ENCODE results near the gene ATF7. TPM values are rescaled to one million over a fixed set of nuclear protein-coding genes. Genes with fewer than 3 reads are reported as not detected.

ATF7 gene
- total and polyA plus RNA-seq, 2 donors (not counting 1 experiment from before 2014, with no cell fraction given), result 15.7 to 42.2 TPM

DNA sequence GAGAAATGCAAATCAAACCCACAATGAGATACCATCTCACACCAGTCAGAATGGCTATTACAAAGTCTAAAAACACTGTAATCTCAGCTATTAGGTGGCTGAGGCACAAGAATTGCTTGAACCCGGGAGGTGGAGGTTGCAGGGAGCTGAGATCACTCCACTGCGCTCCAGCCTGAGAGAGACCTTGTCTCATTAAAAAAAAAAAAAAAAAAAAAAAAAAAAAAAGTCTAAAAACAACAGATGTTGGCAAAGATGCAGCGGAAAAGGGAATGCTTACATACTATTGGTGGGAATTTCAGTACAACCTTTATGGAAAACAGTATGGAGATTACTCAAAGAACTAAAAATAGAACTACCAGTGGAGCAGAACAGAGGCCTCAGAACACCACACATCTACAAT lies 19.0 kb upstream of the ATF7 start:
- no CpG with 5 or more reads among the region's 3 CpGs for WGBS (ENCODE audit: insufficient coverage)
- Mint-ChIP-seq H3K9me3 (ENCODE audit: insufficient read depth) (peaks cover 3% of the 10 kb centered on the region), H3K4me1 (no peaks in the 10 kb centered on the region), H3K27me3 (no peaks in the 10 kb centered on the region), H3K27ac (no peak overlapping the region), H3K4me3 (no peak overlapping the region)
- no peak overlapping the region for H3K4me3 ChIP-seq (ENCODE audit: control extremely low read depth in 1 of 5, extremely low read depth in 1 of 5, insufficient read depth in 1 of 5, low read depth in 2 of 5, low read length in 4 of 5)
- TF ChIP-seq, protein P1, sequence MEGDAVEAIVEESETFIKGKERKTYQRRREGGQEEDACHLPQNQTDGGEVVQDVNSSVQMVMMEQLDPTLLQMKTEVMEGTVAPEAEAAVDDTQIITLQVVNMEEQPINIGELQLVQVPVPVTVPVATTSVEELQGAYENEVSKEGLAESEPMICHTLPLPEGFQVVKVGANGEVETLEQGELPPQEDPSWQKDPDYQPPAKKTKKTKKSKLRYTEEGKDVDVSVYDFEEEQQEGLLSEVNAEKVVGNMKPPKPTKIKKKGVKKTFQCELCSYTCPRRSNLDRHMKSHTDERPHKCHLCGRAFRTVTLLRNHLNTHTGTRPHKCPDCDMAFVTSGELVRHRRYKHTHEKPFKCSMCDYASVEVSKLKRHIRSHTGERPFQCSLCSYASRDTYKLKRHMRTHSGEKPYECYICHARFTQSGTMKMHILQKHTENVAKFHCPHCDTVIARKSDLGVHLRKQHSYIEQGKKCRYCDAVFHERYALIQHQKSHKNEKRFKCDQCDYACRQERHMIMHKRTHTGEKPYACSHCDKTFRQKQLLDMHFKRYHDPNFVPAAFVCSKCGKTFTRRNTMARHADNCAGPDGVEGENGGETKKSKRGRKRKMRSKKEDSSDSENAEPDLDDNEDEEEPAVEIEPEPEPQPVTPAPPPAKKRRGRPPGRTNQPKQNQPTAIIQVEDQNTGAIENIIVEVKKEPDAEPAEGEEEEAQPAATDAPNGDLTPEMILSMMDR (IDR thresholded peaks at IDR 0.05), result no peak
- no peak for TF ChIP-seq EZH2 (IDR thresholded peaks at IDR 0.05; ENCODE audit: borderline replicate concordance, insufficient read depth, low read depth, low read length, poor library complexity, severe bottlenecking)
- ChIA-PET POLR2A (no interaction called here), CTCF (interaction anchor here (0.6 kb wide), 1 partner anchor 36 kb away, joined by 5 read pairs; no protein-coding TSS in a partner anchor)
- ATAC-seq (ENCODE audit: low read depth), result no peak
- H3K27ac ChIP-seq (ENCODE audit: low read length in 2 of 2), result no peak overlapping the region
- no peak overlapping the region for H3K4me2 ChIP-seq (replicated peaks; ENCODE audit: low read depth, low read length, poor library complexity, severe bottlenecking)
- intact Hi-C loops (cut with micrococcal nuclease), result no loop called here
- DNase-seq, result no peak
- H3K36me3 ChIP-seq (replicated peaks in 1 of 2; ENCODE audit: control extremely low read depth in 1 of 2, control insufficient read depth in 1 of 2, extremely low read depth in 1 of 2, insufficient read depth in 2 of 2, low read length in 1 of 2), result no peaks in the 10 kb centered on the region
- H3K9ac ChIP-seq (ENCODE audit: low read length), result no peak overlapping the region
- H2AFZ ChIP-seq (ENCODE audit: insufficient read depth, low read depth, low read length, poor library complexity, severe bottlenecking), result no peak overlapping the region
- H4K20me1 ChIP-seq (ENCODE audit: control insufficient read depth, insufficient read depth, low read length, poor library complexity, severe bottlenecking), result no peaks in the 10 kb centered on the region
- H3K9me3 ChIP-seq (ENCODE audit: control extremely low read depth in 1 of 3, control insufficient read depth in 2 of 3, insufficient read depth in 1 of 3, low read length in 2 of 3), result no peaks in the 10 kb centered on the region
- H3K4me1 ChIP-seq (ENCODE audit: control insufficient read depth in 2 of 2, insufficient read depth in 2 of 2, low read length in 2 of 2), result no peaks in the 10 kb centered on the region
- H3K27me3 ChIP-seq (replicated peaks in 1 of 4; ENCODE audit: control extremely low read depth in 1 of 4, control insufficient read depth in 3 of 4, insufficient read depth in 4 of 4, low read length in 3 of 4), result no peaks in the 10 kb centered on the region
- no peaks in the 10 kb centered on the region for H3K79me2 ChIP-seq (ENCODE audit: control insufficient read depth, insufficient read depth, low read length)

DNA sequence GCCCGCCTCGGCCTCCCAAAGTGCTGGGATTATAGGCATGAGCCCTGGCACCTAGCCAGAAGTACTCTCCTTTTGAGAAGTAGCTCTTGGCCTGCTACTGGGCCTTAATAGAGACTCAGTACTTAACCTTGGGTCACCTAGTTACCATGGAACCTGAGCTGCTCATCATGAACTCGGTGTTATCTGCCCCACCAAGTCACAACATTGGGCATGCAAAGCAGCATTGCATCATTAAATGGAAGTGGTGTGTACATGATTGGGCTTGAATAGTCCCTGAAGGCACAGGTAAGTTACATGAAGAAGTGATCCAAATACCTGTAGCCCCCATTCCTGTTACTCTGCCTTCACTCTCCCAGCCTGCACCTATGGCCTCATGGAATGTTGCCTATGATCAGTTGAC lies 18.0 kb upstream of the ATF7 start:
- no peak overlapping the region for H3K4me3 ChIP-seq (ENCODE audit: control extremely low read depth in 1 of 5, extremely low read depth in 1 of 5, insufficient read depth in 1 of 5, low read depth in 2 of 5, low read length in 4 of 5)
- no peak overlapping the region for H3K27ac ChIP-seq (ENCODE audit: low read length in 2 of 2)
- H3K9ac ChIP-seq (ENCODE audit: low read length), result no peak overlapping the region
- H3K79me2 ChIP-seq (ENCODE audit: control insufficient read depth, insufficient read depth, low read length), result no peaks in the 10 kb centered on the region
- no peaks in the 10 kb centered on the region for H3K36me3 ChIP-seq (replicated peaks in 1 of 2; ENCODE audit: control extremely low read depth in 1 of 2, control insufficient read depth in 1 of 2, extremely low read depth in 1 of 2, insufficient read depth in 2 of 2, low read length in 1 of 2)
- WGBS (ENCODE audit: insufficient coverage), result 90% methylated on average over 2 of the region's 3 CpGs
- H4K20me1 ChIP-seq (ENCODE audit: control insufficient read depth, insufficient read depth, low read length, poor library complexity, severe bottlenecking), result no peaks in the 10 kb centered on the region
- Mint-ChIP-seq H3K4me3 (no peak overlapping the region), H3K27ac (no peak overlapping the region), H3K27me3 (no peaks in the 10 kb centered on the region), H3K4me1 (no peaks in the 10 kb centered on the region), H3K9me3 (ENCODE audit: insufficient read depth) (peaks cover 3% of the 10 kb centered on the region)
- intact Hi-C loops (cut with micrococcal nuclease), result no loop called here
- no peak for TF ChIP-seq EZH2 (IDR thresholded peaks at IDR 0.05; ENCODE audit: borderline replicate concordance, insufficient read depth, low read depth, low read length, poor library complexity, severe bottlenecking)
- TF ChIP-seq, protein P1 (IDR thresholded peaks at IDR 0.05), result no peak
- ChIA-PET POLR2A (no interaction called here), CTCF (no interaction called here)
- no peaks in the 10 kb centered on the region for H3K4me1 ChIP-seq (ENCODE audit: control insufficient read depth in 2 of 2, insufficient read depth in 2 of 2, low read length in 2 of 2)
- H3K27me3 ChIP-seq (replicated peaks in 1 of 4; ENCODE audit: control extremely low read depth in 1 of 4, control insufficient read depth in 3 of 4, insufficient read depth in 4 of 4, low read length in 3 of 4), result no peaks in the 10 kb centered on the region
- no peak overlapping the region for H3K4me2 ChIP-seq (replicated peaks; ENCODE audit: low read depth, low read length, poor library complexity, severe bottlenecking)
- DNase-seq (no peak), ATAC-seq (ENCODE audit: low read depth) (no peak)
- H2AFZ ChIP-seq (ENCODE audit: insufficient read depth, low read depth, low read length, poor library complexity, severe bottlenecking), result no peak overlapping the region
- no peaks in the 10 kb centered on the region for H3K9me3 ChIP-seq (ENCODE audit: control extremely low read depth in 1 of 3, control insufficient read depth in 2 of 3, insufficient read depth in 1 of 3, low read length in 2 of 3)

Data from B cell (primary cell).